Measurements from ENCODE around the gene TCF4. TPM values are rescaled to one million over a fixed set of nuclear protein-coding genes. Genes with fewer than 3 reads are reported as not detected.

The TCF4 gene
- total and polyA plus RNA-seq, 2 of the 13 experiments (the other 11 are each of a cell fraction or from before 2014, with no cell fraction given) = not detected

- TF ChIP-seq MTF2 (CRISPR knock-in tag; IDR thresholded peaks at IDR 0.05; ENCODE audit: borderline replicate concordance) = no peak
- no peak for TF ChIP-seq MIER2 (CRISPR knock-in tag; IDR thresholded peaks at IDR 0.05)
- TF ChIP-seq, protein P1, sequence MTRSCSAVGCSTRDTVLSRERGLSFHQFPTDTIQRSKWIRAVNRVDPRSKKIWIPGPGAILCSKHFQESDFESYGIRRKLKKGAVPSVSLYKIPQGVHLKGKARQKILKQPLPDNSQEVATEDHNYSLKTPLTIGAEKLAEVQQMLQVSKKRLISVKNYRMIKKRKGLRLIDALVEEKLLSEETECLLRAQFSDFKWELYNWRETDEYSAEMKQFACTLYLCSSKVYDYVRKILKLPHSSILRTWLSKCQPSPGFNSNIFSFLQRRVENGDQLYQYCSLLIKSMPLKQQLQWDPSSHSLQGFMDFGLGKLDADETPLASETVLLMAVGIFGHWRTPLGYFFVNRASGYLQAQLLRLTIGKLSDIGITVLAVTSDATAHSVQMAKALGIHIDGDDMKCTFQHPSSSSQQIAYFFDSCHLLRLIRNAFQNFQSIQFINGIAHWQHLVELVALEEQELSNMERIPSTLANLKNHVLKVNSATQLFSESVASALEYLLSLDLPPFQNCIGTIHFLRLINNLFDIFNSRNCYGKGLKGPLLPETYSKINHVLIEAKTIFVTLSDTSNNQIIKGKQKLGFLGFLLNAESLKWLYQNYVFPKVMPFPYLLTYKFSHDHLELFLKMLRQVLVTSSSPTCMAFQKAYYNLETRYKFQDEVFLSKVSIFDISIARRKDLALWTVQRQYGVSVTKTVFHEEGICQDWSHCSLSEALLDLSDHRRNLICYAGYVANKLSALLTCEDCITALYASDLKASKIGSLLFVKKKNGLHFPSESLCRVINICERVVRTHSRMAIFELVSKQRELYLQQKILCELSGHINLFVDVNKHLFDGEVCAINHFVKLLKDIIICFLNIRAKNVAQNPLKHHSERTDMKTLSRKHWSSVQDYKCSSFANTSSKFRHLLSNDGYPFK (CRISPR knock-in tag; IDR thresholded peaks at IDR 0.05; ENCODE audit: borderline replicate concordance) = no peak
- TF ChIP-seq NFRKB (IDR thresholded peaks at IDR 0.05) = no peak
- TF ChIP-seq, protein P2, sequence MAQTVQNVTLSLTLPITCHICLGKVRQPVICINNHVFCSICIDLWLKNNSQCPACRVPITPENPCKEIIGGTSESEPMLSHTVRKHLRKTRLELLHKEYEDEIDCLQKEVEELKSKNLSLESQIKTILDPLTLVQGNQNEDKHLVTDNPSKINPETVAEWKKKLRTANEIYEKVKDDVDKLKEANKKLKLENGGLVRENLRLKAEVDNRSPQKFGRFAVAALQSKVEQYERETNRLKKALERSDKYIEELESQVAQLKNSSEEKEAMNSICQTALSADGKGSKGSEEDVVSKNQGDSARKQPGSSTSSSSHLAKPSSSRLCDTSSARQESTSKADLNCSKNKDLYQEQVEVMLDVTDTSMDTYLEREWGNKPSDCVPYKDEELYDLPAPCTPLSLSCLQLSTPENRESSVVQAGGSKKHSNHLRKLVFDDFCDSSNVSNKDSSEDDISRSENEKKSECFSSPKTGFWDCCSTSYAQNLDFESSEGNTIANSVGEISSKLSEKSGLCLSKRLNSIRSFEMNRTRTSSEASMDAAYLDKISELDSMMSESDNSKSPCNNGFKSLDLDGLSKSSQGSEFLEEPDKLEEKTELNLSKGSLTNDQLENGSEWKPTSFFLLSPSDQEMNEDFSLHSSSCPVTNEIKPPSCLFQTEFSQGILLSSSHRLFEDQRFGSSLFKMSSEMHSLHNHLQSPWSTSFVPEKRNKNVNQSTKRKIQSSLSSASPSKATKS (CRISPR knock-in tag; IDR thresholded peaks at IDR 0.05) = no peak
- TF ChIP-seq, protein P3, sequence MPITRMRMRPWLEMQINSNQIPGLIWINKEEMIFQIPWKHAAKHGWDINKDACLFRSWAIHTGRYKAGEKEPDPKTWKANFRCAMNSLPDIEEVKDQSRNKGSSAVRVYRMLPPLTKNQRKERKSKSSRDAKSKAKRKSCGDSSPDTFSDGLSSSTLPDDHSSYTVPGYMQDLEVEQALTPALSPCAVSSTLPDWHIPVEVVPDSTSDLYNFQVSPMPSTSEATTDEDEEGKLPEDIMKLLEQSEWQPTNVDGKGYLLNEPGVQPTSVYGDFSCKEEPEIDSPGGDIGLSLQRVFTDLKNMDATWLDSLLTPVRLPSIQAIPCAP (CRISPR knock-in tag; IDR thresholded peaks at IDR 0.05; ENCODE audit: low read depth) = no peak
- no peak for TF ChIP-seq ZNF44 (CRISPR knock-in tag; IDR thresholded peaks at IDR 0.05)
- TF ChIP-seq POLR2AphosphoS2 (IDR thresholded peaks at IDR 0.05; ENCODE audit: low read depth, low read length) = no peak
- no peak for TF ChIP-seq ZNF720 (CRISPR knock-in tag; IDR thresholded peaks at IDR 0.05)
- TF ChIP-seq ZNF10 (CRISPR knock-in tag; IDR thresholded peaks at IDR 0.05; ENCODE audit: borderline replicate concordance, low read depth) = no peak
- TF ChIP-seq ZNF850 (CRISPR knock-in tag; conservative IDR thresholded peaks at IDR 0.05) = no peak
Measured at GRCh38 chr18:55316486-55317184, 271.4 kb downstream of the TCF4 start (continued).

Data from HepG2 (cell line).